Loucy (cell line): Measurements from ENCODE around the gene TXN.

Experiments
- H2AFZ ChIP-seq: fragments of 200-600 bp; sonication (generic); 2 replicates; pipeline ENCODE4 v1.6.0; 2016; ENCODE audit warnings: antibody characterized with exemption, mild to moderate bottlenecking, low read length, moderate library complexity
- H3F3A ChIP-seq: fragments of 200-600 bp; 2 replicates; pipeline ENCODE4 v1.6.0; 2016; ENCODE audit warnings: antibody characterized with exemption, low read depth, mild to moderate bottlenecking
- H3K27me3 ChIP-seq: fragments of 200-600 bp; sonication (generic); 2 replicates; pipeline ENCODE4 v1.6.1; 2014; ENCODE audit warnings: low read length, mild to moderate bottlenecking; ENCODE audit not compliant: insufficient read depth, poor library complexity, severe bottlenecking
- H3K36me3 ChIP-seq: fragments of 200-600 bp; sonication (generic); 2 replicates; pipeline ENCODE4 v1.6.1; 2016; ENCODE audit warnings: low read length; ENCODE audit not compliant: insufficient read depth
- H3K4me1 ChIP-seq: fragments of 200-600 bp; sonication (generic); 2 replicates; pipeline ENCODE4 v1.5.1; 2014; ENCODE audit warnings: low read length, mild to moderate bottlenecking; ENCODE audit not compliant: insufficient read depth, poor library complexity, severe bottlenecking
- H3K4me2 ChIP-seq: fragments of 200-600 bp; sonication (generic); 2 replicates; pipeline ENCODE4 v1.6.0; 2014; ENCODE audit warnings: antibody characterized with exemption, low read length, low read depth, mild to moderate bottlenecking; ENCODE audit not compliant: poor library complexity, severe bottlenecking
- H3K4me3 ChIP-seq: fragments of 200-600 bp; sonication (generic); 2 replicates; pipeline ENCODE4 v1.5.1; 2014; ENCODE audit warnings: low read length, mild to moderate bottlenecking, mixed read lengths; ENCODE audit not compliant: poor library complexity, severe bottlenecking
- H3K79me2 ChIP-seq: fragments of 200-600 bp; sonication (generic); 2 replicates; pipeline ENCODE4 v1.6.1; 2014; ENCODE audit warnings: low read length; ENCODE audit not compliant: insufficient read depth
- H3K9ac ChIP-seq: fragments of 200-600 bp; sonication (generic); 2 replicates; pipeline ENCODE4 v1.6.0; 2014; ENCODE audit warnings: mild to moderate bottlenecking, low read depth, low read length, moderate library complexity; ENCODE audit not compliant: poor library complexity, severe bottlenecking
- H3K9me2 ChIP-seq: fragments of 200-600 bp; sonication (generic); replicated peaks from 2 replicates; pipeline ENCODE4 v1.6.1; 2016; ENCODE audit warnings: low read depth, low read length, mixed read lengths
- H3K9me3 ChIP-seq: fragments of 200-600 bp; sonication (generic); 2 replicates; pipeline ENCODE4 v1.6.1; 2014; ENCODE audit warnings: mild to moderate bottlenecking, antibody characterized with exemption, low read length, low read depth; ENCODE audit not compliant: insufficient read depth
- H4K20me1 ChIP-seq: fragments of 200-600 bp; sonication (generic); 2 replicates; pipeline ENCODE4 v1.6.0; 2014; ENCODE audit warnings: antibody characterized with exemption, low read length, mild to moderate bottlenecking; ENCODE audit not compliant: insufficient read depth, poor library complexity, severe bottlenecking
- CTCF ChIP-seq: fragments of 200-600 bp; sonication (generic); conservative IDR thresholded peaks from 2 replicates; pipeline ENCODE4 v1.5.1; 2014; ENCODE audit warnings: mild to moderate bottlenecking, antibody characterized with exemption, low read length
- EZH2phosphoT487 ChIP-seq: fragments of 200-600 bp; IDR thresholded peaks from 2 replicates; pipeline ENCODE4 v1.6.1; 2018; ENCODE audit warnings: antibody characterized with exemption, mild to moderate bottlenecking, moderate library complexity, borderline replicate concordance

The TXN gene

DNA sequence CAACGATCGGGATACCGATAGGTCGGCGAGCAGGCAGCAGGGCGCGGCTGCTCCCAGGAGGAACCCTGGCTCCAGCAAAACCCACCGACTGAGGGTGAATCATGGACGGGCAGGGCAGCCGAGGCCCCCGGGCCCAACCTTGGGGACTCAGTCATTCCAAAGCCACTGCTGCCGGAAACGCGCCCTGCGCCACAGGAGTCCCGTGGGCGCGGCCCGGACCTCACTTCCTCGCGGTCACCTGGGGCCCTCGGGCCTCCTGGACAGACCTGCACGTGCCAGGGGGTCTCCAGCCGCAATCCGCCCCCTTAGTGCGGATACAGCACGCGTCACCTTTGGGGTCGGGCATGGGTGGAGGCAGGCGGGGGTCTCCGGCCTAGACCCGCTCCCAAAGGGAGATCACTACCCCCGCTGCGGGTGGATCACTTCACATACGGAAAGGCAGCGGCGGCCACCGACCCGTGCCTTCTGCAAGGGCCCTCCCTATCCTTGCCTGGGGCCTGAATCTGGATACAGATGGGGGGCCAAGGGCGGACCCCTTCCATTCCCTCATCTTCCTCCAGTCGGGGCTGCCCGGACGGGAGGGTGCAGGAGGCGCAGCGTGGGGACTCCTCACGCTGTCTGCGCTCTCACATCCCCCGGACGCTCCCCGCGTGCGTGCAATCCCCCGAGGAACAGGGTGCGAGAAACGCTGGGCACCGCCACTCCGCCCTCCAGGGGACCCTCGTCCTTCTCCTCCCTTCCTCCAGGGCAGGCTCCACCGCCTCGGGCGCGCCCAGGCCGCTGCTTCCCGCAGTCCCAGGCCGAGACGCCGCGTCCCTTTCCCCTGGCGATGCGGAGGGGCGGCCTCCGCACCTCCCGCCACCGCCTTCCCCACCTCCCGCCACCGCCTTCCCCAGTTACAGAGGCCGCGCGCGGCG lies 586 bp downstream of the TXN start:
- Histone ChIP-seq H3K4me2 (peak overlapping the region; percentile 96), H3K9me3 (no peaks in the 10 kb centered on the region), H3K27me3 (peaks cover 4% of the 10 kb centered on the region), H3K79me2 (peaks cover 56% of the 10 kb centered on the region), H2AFZ (peak overlapping the region; percentile 82), H3F3A (no peaks in the 10 kb centered on the region), H3K9ac (peak overlapping the region; percentile 85), H3K36me3 (peaks cover under 1% of the 10 kb centered on the region; the same call in 1 of the 2 replicates), H3K4me3 (peak overlapping the region; percentile 83), H4K20me1 (peaks cover 53% of the 10 kb centered on the region), H3K4me1 (peaks cover 50% of the 10 kb centered on the region), H3K9me2 (no peaks in the 10 kb centered on the region)
- TF ChIP-seq EZH2phosphoT487 = no peak
- TF ChIP-seq CTCF = no peak

GRCh38 chr9:110255034-110255462 lies 1.3 kb downstream of the TXN start:
- Histone ChIP-seq H3F3A (no peaks in the 10 kb centered on the region), H3K79me2 (peaks cover 63% of the 10 kb centered on the region), H3K4me2 (peak overlapping the region; percentile 96), H2AFZ (no peak overlapping the region), H3K27me3 (peaks cover 4% of the 10 kb centered on the region), H3K9me2 (no peaks in the 10 kb centered on the region), H3K4me3 (peak overlapping the region; percentile 83), H3K4me1 (peaks cover 56% of the 10 kb centered on the region), H3K36me3 (peaks cover 7% of the 10 kb centered on the region; the same call in 1 of the 2 replicates), H4K20me1 (peaks cover 59% of the 10 kb centered on the region), H3K9me3 (no peaks in the 10 kb centered on the region), H3K9ac (peak overlapping the region; percentile 85)
- TF ChIP-seq CTCF = no peak
- TF ChIP-seq EZH2phosphoT487 = no peak

GRCh38 chr9:110254500-110254899 lies 1.8 kb downstream of the TXN start:
- Histone ChIP-seq H2AFZ (no peak overlapping the region), H3K9me2 (no peaks in the 10 kb centered on the region), H3K79me2 (peaks cover 68% of the 10 kb centered on the region), H3K9me3 (no peaks in the 10 kb centered on the region), H3K4me2 (peak overlapping the region; percentile 96), H3K4me1 (peaks cover 62% of the 10 kb centered on the region), H3K9ac (peak overlapping the region; percentile 85), H3K27me3 (peaks cover 4% of the 10 kb centered on the region), H3K4me3 (peak overlapping the region; percentile 83), H3K36me3 (peaks cover 12% of the 10 kb centered on the region; the same call in 1 of the 2 replicates), H4K20me1 (peaks cover 65% of the 10 kb centered on the region), H3F3A (no peaks in the 10 kb centered on the region)
- TF ChIP-seq CTCF (no peak), EZH2phosphoT487 (no peak)
